K562 (cell line): Measurements from ENCODE around the gene C19orf44. TPM values are rescaled to one million over a fixed set of nuclear protein-coding genes. Genes with fewer than 3 reads are reported as not detected.

Experiments
- ATAC-seq: fragments of 200-7000 bp; cut with Tn5 transposase; 3 replicates; pipeline ENCODE4 v1.9.1; 2020; ENCODE audit warnings: moderate library complexity
- BruUV-seq: library from RNA; stranded (reverse); fragments of 400-500 nt; replicated peaks from 2 replicates; lab custom pipeline; 2021; lab: Mats Ljungman, UMichigan
- CTCF ChIA-PET: fragments of 300-600 bp; formaldehyde crosslinking; extraction: SDS; loops from one replicate; lab custom pipeline; 2021; ENCODE audit warnings: low intra/inter-chr PET ratio; lab: Yijun Ruan, JAX
- POLR2A ChIA-PET: fragments of 300-600, 350-650 bp; sonication (Branson Sonifier 250); formaldehyde crosslinking; extraction: SDS; loops from one replicate; lab custom pipeline; 2021; ENCODE audit warnings: antibody characterized with exemption, inconsistent platforms; lab: Yijun Ruan, JAX
- DNase-seq, 4 experiments: peaks; one replicate each; pipeline versions ENCODE4 v3.0.0 to v3.0.0-alpha.2; 2011 to 2018; ENCODE audit warnings: low spot score in 3 of 4, mixed read lengths in 3 of 4; ENCODE audit errors: extremely low read depth in 1 of 4
- FAIRE-seq: peaks from 2 replicates; lab custom pipeline; 2011; peaks lifted over from hg19 to GRCh38; lab: Jason Lieb, UNC
- H2AFZ ChIP-seq: 2 replicates; pipeline ENCODE4 v1.6.0; 2011; ENCODE audit warnings: low read depth, low read length, control low read depth, inconsistent platforms
- H3K27ac ChIP-seq: fragments of 200-600 bp; 3 replicates; pipeline ENCODE4 v1.8.0; 2011; ENCODE audit warnings: low read depth, mild to moderate bottlenecking, control low read depth, inconsistent platforms, low read length, moderate library complexity, mixed read lengths; ENCODE audit errors: extremely low read depth
- H3K27me3 ChIP-seq, 2 experiments: fragments of 300-600 bp in 1 of 2; 2 replicates in 1 of 2; 3 replicates in 1 of 2; pipeline versions ENCODE4 v1.6.0 to v1.8.0; 2011; ENCODE audit warnings: inconsistent platforms in 2 of 2, low read length in 2 of 2, mild to moderate bottlenecking in 1 of 2, mixed read lengths in 1 of 2, moderate library complexity in 1 of 2; ENCODE audit not compliant: control insufficient read depth in 2 of 2, insufficient read depth in 2 of 2
- H3K36me3 ChIP-seq: fragments of 300-600 bp; 3 replicates; pipeline ENCODE4 v1.8.0; 2011; ENCODE audit warnings: mild to moderate bottlenecking, low read length, inconsistent platforms; ENCODE audit not compliant: control insufficient read depth, insufficient read depth
- H3K4me1 ChIP-seq, 2 experiments: fragments of 200-600 bp in 1 of 2; replicated peaks in 1 of 2; 2 replicates in 1 of 2; 3 replicates in 1 of 2; pipeline versions ENCODE4 v1.5.1 to v1.8.0; 2011; ENCODE audit warnings: inconsistent platforms in 2 of 2, low read length in 2 of 2, mild to moderate bottlenecking in 1 of 2, mixed read lengths in 1 of 2, moderate library complexity in 1 of 2; ENCODE audit not compliant: control insufficient read depth in 2 of 2, insufficient read depth in 2 of 2
- H3K4me2 ChIP-seq: 2 replicates; pipeline ENCODE4 v1.6.1; 2011; ENCODE audit warnings: low read length, control low read depth, inconsistent platforms, mixed read lengths; ENCODE audit not compliant: insufficient read depth
- H3K4me3 ChIP-seq: fragments of 200-600 bp; sonication (generic), shearing (Covaris generic); 2 replicates; pipeline ENCODE4 v1.5.1; 2016; ENCODE audit warnings: control low read depth, inconsistent platforms
- H3K79me2 ChIP-seq: fragments of 200-600 bp; 3 replicates; pipeline ENCODE4 v1.8.0; 2011; ENCODE audit warnings: low read length, inconsistent platforms; ENCODE audit not compliant: control insufficient read depth, insufficient read depth
- H3K9ac ChIP-seq, 2 experiments: 2 replicates each; pipeline versions ENCODE4 v1.6.0 to v1.6.1; 2011; ENCODE audit warnings: low read depth in 2 of 2, low read length in 2 of 2, control low read depth in 1 of 2, inconsistent platforms in 1 of 2, mild to moderate bottlenecking in 1 of 2, mixed read lengths in 1 of 2; ENCODE audit not compliant: insufficient read depth in 1 of 2
- H3K9me1 ChIP-seq: one replicate; pipeline ENCODE4 v1.6.0; 2011; ENCODE audit warnings: inconsistent platforms, mild to moderate bottlenecking, low read length, moderate library complexity; ENCODE audit not compliant: control insufficient read depth, insufficient read depth
- H3K9me3 ChIP-seq: replicated peaks from 2 replicates; pipeline ENCODE4 v1.5.1; 2011; ENCODE audit warnings: low read depth, low read length, inconsistent platforms; ENCODE audit not compliant: control insufficient read depth, insufficient read depth
- H4K20me1 ChIP-seq: replicated peaks from 2 replicates; pipeline ENCODE4 v1.6.1; 2011; ENCODE audit warnings: low read length, inconsistent platforms, mixed read lengths; ENCODE audit not compliant: control insufficient read depth, insufficient read depth
- NFRKB ChIP-seq: fragments of 450-650 bp; IDR thresholded peaks from 2 replicates; pipeline ENCODE4 v1.6.1; 2016; ENCODE audit warnings: low read depth
- NR1H2 ChIP-seq: sonication (generic); formaldehyde crosslinking; IDR thresholded peaks from 2 replicates; pipeline ENCODE4 v1.4.0; 2020; ENCODE audit warnings: mild to moderate bottlenecking, missing genetic modification reagents
- POLR2G ChIP-seq: fragments of 200-400 bp; formaldehyde crosslinking; IDR thresholded peaks from 2 replicates; pipeline ENCODE4 v1.6.1; 2017; ENCODE audit warnings: low read depth, mild to moderate bottlenecking, antibody characterized with exemption, low read length, moderate library complexity
- RBFOX2 ChIP-seq: fragments of 200-400 bp; formaldehyde crosslinking; IDR thresholded peaks from 2 replicates; pipeline ENCODE4 v1.6.1; 2017; ENCODE audit warnings: low read depth, mild to moderate bottlenecking, low read length, moderate library complexity
- RBM22 ChIP-seq: fragments of 200-400 bp; formaldehyde crosslinking; IDR thresholded peaks from 2 replicates; pipeline ENCODE4 v1.6.1; 2018; ENCODE audit warnings: low read length, low read depth; ENCODE audit not compliant: poor library complexity, severe bottlenecking
- WGBS: fragments of 100-300 bp; shearing (Covaris generic); methylation state at CpG from one replicate; pipeline ENCODE4 v1.1.6; 2016; ENCODE audit warnings: low coverage, mixed read lengths; ENCODE audit not compliant: insufficient coverage; ENCODE audit errors: missing lambda C conversion rate; 5-methylcytosine and 5-hydroxymethylcytosine counted together
- in situ Hi-C: fragments of 300-500 bp; cut with MboI; formaldehyde crosslinking; loops from 4 replicates; pipeline ENCODE4 v1.15.0; 2018; ENCODE audit warnings: inconsistent platforms, mixed read lengths
- intact Hi-C: fragments of 100-400 bp; cut with micrococcal nuclease; formaldehyde crosslinking; loops from 2 replicates; pipeline ENCODE4 v1.14.2; 2022
- polyA plus RNA-seq, 8 experiments: library from polyadenylated mRNA; depleted of rRNA in 4 of 8; stranded (reverse) in 5 of 8; unstranded in 3 of 8; fragments of >200 nt; fragmentation: Nextera tagmentation in 2 of 8; fragmentation: Illumina TruSeq in 1 of 8; extraction: Ambion mirVana in 2 of 8; extraction: Trizol in 1 of 8; gene quantifications; 2 replicates each; pipeline versions ENCODE4 v1.2.1 to v1.2.3, GENCODE V29; 2011 to 2014; ENCODE audit warnings: inconsistent platforms in 1 of 8, missing spikeins in 1 of 8
- total RNA-seq, 7 experiments: library from RNA; depleted of rRNA in 6 of 7; stranded (reverse); fragments of >200 nt in 6 of 7; fragmentation: Illumina TruSeq in 2 of 7; extraction: Trizol in 2 of 7; gene quantifications; 2 replicates each; pipeline versions ENCODE4 v1.2.1 to v1.2.3, GENCODE V29; 2011 to 2021; ENCODE audit warnings: low replicate concordance in 1 of 7

C19orf44 gene
- total and polyA plus RNA-seq, 9 of the 15 experiments (the other 6 are each of a cell fraction or from before 2014, with no cell fraction given): 0.41 to 7.7 (median 3.5) TPM

- Histone ChIP-seq H3K4me3 (no peak overlapping the region), H3K36me3 (peaks cover 93% of the 10 kb centered on the region; the same call in 2 of the 3 replicates), H3K27me3 (no peaks in the 10 kb centered on the region), H3K9me1 (no peaks in the 10 kb centered on the region), H3K27ac (no peak overlapping the region), H3K4me2 (no peak overlapping the region), H3K4me1 (peaks cover 0 to 12% of the 10 kb centered on the region in 2 experiments; a peak in 2 of 5 replicates), H2AFZ (no peak overlapping the region), H3K9ac (no peak overlapping the region), H3K79me2 (no peaks in the 10 kb centered on the region), H4K20me1 (peaks cover 3% of the 10 kb centered on the region; the same call in 1 of the 2 replicates), H3K9me3 (no peaks in the 10 kb centered on the region)
- ATAC-seq (no peak), DNase-seq (peak in 2 of 4 experiments; percentile 13 to 16), FAIRE-seq (no peak)
- BruUV-seq: no TSS peak
- 98% methylated on average over 17 of the region's 54 CpGs for WGBS
- in situ Hi-C loops (no loop called here), intact Hi-C loops (no loop called here)
- CTCF ChIA-PET: no interaction called here
- POLR2A ChIA-PET: no interaction called here
- peak; percentile 2 for TF ChIP-seq RBM22
- TF ChIP-seq POLR2G: peak; percentile 63
- no peak for TF ChIP-seq NFRKB
- TF ChIP-seq RBFOX2: peak; percentile 43; the same call in 1 of the 2 replicates
- no peak for TF ChIP-seq NR1H2 (CRISPR knock-in tag)
These were observed 29.0 kb downstream of the C19orf44 start for GRCh38 chr19:16524991-16525734.
